ENCODE measurements around the gene FAM81A.
"Not testable (repeated sequence)": the region's sequence is repeated elsewhere in the genome, so short reads cannot be mapped to it uniquely, and the experiment has no call there.

The FAM81A gene

GRCh38 chr15:59437817-59438624, at the start of gene FAM81A:
Gene FAM81A (plus strand): TSS chr15:59438186. CDS start chr15:59458627, 20,441 bp downstream.
- DNase-seq (ENCODE audit: low read depth in 1 of 2, low spot score in 1 of 2), result peak in 1 of 2 donors; percentile 12

- no peak for DNase-seq (ENCODE audit: low read depth in 1 of 2, low spot score in 1 of 2)
Measured at GRCh38 chr15:59388670-59389069, 49.3 kb upstream of the FAM81A start.

GRCh38 chr15:59392299-59392698, 45.7 kb upstream of the FAM81A start:
- DNase-seq (ENCODE audit: low read depth in 1 of 2, low spot score in 1 of 2), result no peak

GRCh38 chr15:59394166-59394661, 43.8 kb upstream of the FAM81A start:
- DNase-seq (ENCODE audit: low read depth in 1 of 2, low spot score in 1 of 2), result no peak

DNA sequence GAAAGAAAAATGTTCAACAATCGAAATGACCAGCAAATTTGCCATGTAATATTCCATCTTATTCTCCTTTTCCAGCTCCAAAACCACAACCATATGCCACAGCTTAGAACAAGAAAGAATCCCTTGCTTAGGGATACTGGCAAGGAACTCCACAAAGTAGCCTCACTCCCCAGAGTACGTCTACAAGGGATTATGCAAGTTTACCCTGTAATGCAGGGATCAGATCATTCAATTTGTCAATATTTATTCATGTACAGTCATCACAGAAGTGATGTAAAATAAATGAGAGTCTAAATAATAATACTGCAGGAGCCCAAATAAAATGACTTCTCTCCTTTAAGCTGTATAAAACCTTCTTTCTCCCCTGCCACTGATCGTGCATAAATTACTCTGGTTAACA, 41.8 kb upstream of the FAM81A start:
- no peak for DNase-seq (ENCODE audit: low read depth in 1 of 2, low spot score in 1 of 2)

- DNase-seq (ENCODE audit: low read depth in 1 of 2, low spot score in 1 of 2), result no peak
Measured at GRCh38 chr15:59396679-59397078, 41.3 kb upstream of the FAM81A start.

- DNase-seq (ENCODE audit: low read depth in 1 of 2, low spot score in 1 of 2), result no peak
Measured at GRCh38 chr15:59398220-59398619, 39.8 kb upstream of the FAM81A start.

DNA sequence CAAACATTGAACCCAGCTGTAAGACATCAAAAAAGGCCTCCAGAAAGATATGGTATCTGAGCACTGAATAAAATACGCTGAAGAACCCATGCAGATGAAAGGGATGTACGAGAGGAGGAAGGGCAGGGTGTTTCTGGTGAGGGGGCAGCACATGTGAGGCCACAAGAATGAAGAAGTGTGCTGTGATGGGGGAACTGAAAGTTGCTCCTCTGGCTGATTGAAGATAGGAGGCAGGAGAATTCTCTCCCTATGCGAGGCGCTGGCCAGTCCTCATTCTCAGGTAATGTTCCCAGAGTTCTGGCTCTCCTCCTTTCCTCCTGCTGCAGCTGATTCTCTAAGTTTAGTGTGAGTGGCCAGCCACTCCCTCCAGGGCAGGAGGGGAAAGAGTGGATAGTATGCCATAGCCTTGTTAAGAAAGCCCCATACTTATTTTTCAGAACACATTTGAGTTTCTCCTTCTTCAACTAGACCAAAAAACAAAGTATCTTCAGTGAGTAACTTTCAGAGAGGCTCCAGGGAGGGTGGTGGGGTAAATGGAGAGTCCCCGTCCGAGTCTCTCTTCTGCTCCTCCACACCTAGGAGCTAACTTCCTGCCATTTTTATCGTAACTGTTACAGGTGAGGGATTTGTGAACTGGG, 38.4 kb upstream of the FAM81A start:
- DNase-seq (ENCODE audit: low read depth in 1 of 2, low spot score in 1 of 2), result no peak

DNA sequence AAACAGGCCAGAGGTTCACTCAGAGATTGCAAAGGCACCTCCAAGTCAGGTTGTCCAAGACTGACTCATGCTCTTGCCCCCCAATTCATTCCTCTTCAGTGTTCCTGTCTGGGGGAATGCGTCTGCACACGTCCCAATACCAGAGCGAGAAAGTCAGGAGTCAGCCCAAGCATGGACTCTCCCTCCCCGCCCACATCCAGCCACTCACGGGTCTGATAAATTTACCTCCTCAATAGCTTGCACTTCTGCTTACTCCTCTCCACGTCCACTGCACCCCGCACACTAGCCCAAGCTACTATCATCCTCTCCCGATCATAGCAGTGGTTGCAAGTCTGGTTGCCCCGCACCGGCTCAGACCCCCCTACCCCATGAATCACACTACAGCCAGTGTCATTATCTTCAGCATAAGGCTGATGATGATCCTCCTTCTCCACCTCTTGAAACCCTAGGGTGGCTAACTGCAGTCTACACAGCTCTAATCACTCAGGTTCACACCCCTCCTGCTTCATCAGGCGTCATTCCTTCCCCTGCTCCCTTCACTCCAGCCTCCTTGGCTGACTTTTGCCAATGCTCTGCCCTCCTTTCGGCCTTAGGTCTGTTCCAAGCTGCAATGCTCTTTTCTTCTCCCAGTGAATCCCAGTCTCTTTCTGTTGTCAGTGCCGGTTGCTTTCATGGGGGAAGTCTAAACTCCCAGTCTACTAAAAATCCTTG, 37.7 kb upstream of the FAM81A start:
- DNase-seq (ENCODE audit: low read depth in 1 of 2, low spot score in 1 of 2), result no peak

DNA sequence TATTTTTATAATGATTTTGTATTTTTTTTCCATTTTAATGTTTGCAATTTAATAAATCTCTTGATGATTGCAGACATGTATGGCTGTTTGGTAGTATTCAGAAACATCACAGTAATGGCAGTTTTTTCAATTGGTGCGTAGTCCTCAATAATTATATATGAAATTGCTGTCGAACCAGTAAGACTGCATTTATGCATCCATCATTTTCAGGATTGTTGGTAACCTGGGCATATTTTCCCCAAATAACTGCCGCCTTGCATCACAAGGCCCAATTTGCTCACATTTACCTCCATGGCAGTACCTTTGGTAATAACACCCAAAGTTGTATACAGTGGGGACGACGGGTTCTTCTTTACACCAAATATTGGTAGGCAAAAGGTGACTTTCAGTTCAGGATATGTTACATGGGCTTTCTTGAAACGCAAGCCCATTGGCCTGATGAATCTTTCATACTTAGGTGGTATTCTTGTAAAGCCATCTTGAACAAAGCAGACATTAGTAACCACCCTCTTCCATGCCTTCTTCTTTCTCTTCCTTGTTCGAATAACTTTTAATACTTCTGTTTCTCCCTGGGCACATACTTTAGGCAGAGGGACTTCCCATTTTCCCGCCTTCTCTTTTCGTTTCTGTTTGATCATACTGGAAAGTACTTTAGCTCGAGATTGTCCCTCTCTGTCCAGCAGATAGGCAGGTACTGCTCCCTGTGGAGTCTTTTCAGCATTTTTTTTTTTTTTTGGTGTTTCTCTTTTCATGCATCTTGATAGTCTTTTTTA, 36.7 kb upstream of the FAM81A start:
- not testable (repeated sequence) for DNase-seq (ENCODE audit: low read depth in 1 of 2, low spot score in 1 of 2)

DNA sequence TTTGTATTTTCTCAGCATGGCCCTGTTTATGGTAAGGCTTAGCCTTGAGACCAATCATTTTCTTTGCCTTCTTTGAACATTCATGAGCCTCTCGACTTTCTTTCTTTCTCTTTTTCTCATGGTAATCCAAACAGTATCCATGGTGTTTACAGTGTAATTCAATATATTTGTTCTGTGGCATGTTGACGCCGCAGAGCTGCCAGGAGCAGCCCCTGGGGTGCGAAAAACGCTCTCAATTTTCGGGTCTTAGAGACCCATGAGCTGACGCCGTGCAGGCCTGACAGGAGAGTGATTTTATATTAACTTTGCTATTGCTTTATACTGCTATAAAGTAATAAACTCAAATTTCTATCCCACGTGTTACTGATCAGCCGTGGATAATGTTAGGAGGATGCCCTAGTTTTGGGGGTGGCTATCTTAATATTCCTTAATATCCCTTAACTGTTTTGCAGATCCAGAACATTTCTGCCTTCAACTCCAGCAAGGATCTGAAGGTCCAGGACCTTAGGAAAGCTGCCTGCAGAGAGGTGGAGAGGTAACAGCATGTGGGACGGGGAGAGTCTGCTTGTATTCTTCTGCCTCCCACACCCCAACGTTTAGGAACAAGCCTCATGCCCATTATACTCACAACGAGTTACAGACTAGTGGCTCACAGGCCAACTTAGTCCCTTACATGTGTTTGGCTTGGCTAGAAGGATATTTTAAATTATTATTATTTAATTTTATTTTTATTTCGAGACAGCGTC, 36.0 kb upstream of the FAM81A start:
- DNase-seq (ENCODE audit: low read depth in 1 of 2, low spot score in 1 of 2), result no peak

GRCh38 chr15:59405079-59405478, 32.9 kb upstream of the FAM81A start:
- DNase-seq (ENCODE audit: low read depth in 1 of 2, low spot score in 1 of 2), result no peak

GRCh38 chr15:59406446-59406845, 31.5 kb upstream of the FAM81A start:
- no peak for DNase-seq (ENCODE audit: low read depth in 1 of 2, low spot score in 1 of 2)

DNA sequence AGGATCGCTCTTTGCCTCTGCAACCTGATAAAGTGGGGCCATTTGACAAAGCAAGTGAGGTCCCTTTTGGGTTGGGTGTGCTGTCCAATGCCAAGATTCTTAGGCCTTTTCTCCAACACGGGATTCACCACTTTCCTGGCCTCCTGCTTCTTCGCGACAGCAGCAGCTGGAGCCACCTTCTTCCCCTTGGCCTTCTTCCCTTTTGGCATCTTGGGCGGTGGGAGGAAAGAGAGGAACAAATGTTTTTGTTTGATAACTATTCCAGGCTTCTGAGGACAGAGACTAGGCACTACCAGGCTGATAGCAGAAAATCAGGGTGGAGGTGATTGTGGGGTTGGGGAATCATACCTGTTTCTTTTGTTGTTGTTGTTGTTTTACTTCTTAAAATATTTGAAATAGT, 30.0 kb upstream of the FAM81A start:
- no peak for DNase-seq (ENCODE audit: low read depth in 1 of 2, low spot score in 1 of 2)

DNA sequence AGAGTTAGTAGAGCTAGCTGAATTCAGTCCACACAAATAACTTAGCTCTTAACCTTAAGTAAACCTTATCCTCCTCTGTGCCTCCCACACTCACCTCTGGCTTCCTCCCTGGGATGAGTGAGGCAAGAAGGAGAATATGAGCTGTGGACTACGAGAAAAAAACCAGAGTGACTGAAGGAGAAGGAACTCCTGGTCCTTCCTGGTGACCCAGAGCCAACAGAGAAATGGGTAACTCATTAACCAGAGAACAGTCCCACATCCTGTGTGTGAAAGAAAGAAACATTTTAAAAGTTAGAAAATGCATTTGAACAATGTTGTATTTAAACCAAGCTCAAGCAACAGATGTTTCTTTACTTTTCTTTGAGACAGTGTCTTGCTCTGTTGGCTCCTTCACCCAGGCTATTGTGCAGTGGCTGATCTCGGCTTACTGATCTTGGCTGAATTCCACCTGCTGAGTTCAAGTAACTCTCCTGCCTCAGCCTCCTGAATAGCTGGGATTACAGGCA, 27.5 kb upstream of the FAM81A start:
- DNase-seq (ENCODE audit: low read depth in 1 of 2, low spot score in 1 of 2), result no peak

- DNase-seq (ENCODE audit: low read depth in 1 of 2, low spot score in 1 of 2), result no peak
Measured at GRCh38 chr15:59413577-59413976, 24.4 kb upstream of the FAM81A start.

DNA sequence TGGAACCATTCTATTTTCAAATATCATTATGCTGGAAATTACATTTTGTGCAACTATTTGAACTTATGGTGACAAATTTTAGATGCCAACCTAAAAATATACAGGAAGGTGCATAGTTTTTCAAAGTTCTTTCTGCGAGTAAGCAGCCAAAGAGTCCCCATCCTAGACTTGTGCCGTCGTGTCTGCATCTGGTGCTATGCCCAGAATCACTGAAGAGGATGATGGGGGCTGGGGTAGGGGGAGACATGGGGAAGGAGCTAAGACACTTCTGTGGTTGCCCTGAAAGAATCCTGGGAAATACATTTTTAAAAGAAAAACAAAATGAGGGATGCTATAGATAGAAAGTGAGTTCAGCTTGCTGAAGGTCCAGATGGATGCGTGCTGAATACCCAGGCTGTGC, 21.2 kb upstream of the FAM81A start:
- no peak for DNase-seq (ENCODE audit: low read depth in 1 of 2, low spot score in 1 of 2)

DNA sequence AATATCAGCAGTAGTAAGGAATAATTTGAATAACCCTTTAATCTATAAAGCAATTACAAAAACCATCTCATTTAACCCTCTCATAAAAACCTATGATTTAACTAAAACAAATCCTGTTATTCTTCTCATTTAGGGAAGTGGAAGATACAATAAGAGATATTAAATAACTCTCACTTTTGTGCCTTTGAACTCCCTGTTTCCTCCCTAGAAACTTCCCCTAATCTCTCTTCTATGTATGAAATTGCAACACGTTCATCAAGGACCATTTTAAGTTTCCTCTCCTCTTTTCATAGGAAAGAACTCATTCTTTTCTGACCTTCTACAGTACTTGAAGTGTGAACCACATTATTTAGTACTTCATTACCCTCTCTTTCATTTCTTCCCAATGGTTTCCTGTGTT, 18.8 kb upstream of the FAM81A start:
- DNase-seq (ENCODE audit: low read depth in 1 of 2, low spot score in 1 of 2), result no peak

DNA sequence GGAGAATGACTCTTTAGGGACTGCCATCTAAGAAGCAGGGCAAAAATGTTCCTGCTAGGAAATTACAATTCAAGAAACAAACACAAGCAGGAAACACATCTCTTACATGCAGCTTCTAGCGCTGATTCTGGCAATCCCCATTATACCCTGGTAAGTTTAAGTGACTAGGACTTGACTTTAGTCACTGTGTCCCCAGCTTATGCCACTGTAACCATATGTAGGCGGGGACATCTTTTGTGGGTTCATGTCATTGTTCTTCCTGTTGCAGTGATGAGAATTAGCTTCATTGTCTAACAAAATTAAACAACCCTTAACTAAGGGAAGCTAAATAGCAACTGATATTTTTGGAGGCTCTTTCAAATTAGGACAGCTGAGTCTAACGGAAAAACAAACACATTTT, 17.9 kb upstream of the FAM81A start:
- no peak for DNase-seq (ENCODE audit: low read depth in 1 of 2, low spot score in 1 of 2)

- DNase-seq (ENCODE audit: low read depth in 1 of 2, low spot score in 1 of 2), result no peak
Measured at GRCh38 chr15:59420986-59421618, 16.9 kb upstream of the FAM81A start.

All from stimulated activated CD4-positive, alpha-beta T cell treated with anti-CD3 and anti-CD28 coated beads, Interleukin-15, amount 100 ng/mL, for 1 hour (primary cell).